Ishikawa (cell line): Measurements from ENCODE around the gene TYW5.

Source experiments
- CEBPB ChIP-seq: IDR thresholded peaks from 2 replicates; pipeline ENCODE4 v1.6.1; 2012
- CREB1 ChIP-seq: IDR thresholded peaks from 2 replicates; pipeline ENCODE4 v1.6.1; 2012; ENCODE audit warnings: low read depth
- EGR1 ChIP-seq: IDR thresholded peaks from 2 replicates; pipeline ENCODE4 v1.6.1; 2012
- EP300 ChIP-seq: IDR thresholded peaks from 2 replicates; pipeline ENCODE4 v1.6.1; 2012; ENCODE audit warnings: borderline replicate concordance
- FOXM1 ChIP-seq: IDR thresholded peaks from 2 replicates; pipeline ENCODE4 v1.6.1; 2012; ENCODE audit warnings: low read depth, borderline replicate concordance
- NFIC ChIP-seq: IDR thresholded peaks from 2 replicates; pipeline ENCODE4 v1.6.1; 2012
- RAD21 ChIP-seq: IDR thresholded peaks from 2 replicates; pipeline ENCODE4 v1.6.1; 2012; ENCODE audit warnings: low read depth
- TAF1 ChIP-seq: IDR thresholded peaks from 2 replicates; pipeline ENCODE4 v1.6.1; 2012; ENCODE audit warnings: low read depth, mild to moderate bottlenecking
- TCF12 ChIP-seq: IDR thresholded peaks from 2 replicates; pipeline ENCODE4 v1.6.1; 2012; ENCODE audit warnings: low read depth
- TEAD4 ChIP-seq: IDR thresholded peaks from 2 replicates; pipeline ENCODE4 v1.6.1; 2012
- YY1 ChIP-seq: IDR thresholded peaks from 2 replicates; pipeline ENCODE4 v1.6.1; 2012; ENCODE audit warnings: low read depth
- ZBTB7A ChIP-seq: IDR thresholded peaks from 2 replicates; pipeline ENCODE4 v1.6.1; 2012; ENCODE audit warnings: low read depth
- TF ChIP-seq, protein P1 (sequence below): IDR thresholded peaks from 2 replicates; pipeline ENCODE4 v1.6.1; 2012
- TF ChIP-seq, protein P2 (sequence below): IDR thresholded peaks from 2 replicates; pipeline ENCODE4 v1.6.1; 2012
- TF ChIP-seq, protein P3 (sequence below): IDR thresholded peaks from 2 replicates; pipeline ENCODE4 v1.6.1; 2012; ENCODE audit warnings: low read depth, mild to moderate bottlenecking

TYW5 gene

DNA sequence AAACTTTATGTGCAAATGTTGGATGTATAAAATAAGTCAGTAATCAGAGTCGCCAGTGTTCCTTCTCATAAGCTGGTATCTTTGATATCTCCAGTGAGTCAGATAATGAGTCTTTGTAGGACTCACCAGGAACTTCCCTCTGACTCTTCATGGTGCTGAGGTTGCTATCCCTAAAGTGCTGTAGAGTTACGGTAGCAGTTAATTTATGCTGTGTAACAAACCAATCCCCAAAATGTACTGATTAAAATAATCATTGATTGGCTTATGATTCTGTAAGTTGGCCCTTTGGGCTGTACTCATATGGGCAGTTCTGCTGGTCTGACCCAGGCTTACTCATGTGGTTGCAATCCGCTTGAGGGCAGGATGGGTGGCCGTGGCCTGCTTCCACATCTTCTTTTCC, 43.9 kb upstream of the TYW5 start:
- no peak for TF ChIP-seq TEAD4
- no peak for TF ChIP-seq RAD21
- TF ChIP-seq CEBPB, result no peak
- no peak for TF ChIP-seq ZBTB7A
- TF ChIP-seq NFIC, result no peak
- no peak for TF ChIP-seq EGR1
- TF ChIP-seq TCF12, result no peak
- no peak for TF ChIP-seq EP300
- no peak for TF ChIP-seq CREB1
- TF ChIP-seq, protein P1, sequence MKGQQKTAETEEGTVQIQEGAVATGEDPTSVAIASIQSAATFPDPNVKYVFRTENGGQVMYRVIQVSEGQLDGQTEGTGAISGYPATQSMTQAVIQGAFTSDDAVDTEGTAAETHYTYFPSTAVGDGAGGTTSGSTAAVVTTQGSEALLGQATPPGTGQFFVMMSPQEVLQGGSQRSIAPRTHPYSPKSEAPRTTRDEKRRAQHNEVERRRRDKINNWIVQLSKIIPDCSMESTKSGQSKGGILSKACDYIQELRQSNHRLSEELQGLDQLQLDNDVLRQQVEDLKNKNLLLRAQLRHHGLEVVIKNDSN, result no peak
- TF ChIP-seq, protein P2, sequence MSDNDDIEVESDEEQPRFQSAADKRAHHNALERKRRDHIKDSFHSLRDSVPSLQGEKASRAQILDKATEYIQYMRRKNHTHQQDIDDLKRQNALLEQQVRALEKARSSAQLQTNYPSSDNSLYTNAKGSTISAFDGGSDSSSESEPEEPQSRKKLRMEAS, result no peak
- no peak for TF ChIP-seq YY1
- TF ChIP-seq TAF1, result no peak
- TF ChIP-seq, protein P3, sequence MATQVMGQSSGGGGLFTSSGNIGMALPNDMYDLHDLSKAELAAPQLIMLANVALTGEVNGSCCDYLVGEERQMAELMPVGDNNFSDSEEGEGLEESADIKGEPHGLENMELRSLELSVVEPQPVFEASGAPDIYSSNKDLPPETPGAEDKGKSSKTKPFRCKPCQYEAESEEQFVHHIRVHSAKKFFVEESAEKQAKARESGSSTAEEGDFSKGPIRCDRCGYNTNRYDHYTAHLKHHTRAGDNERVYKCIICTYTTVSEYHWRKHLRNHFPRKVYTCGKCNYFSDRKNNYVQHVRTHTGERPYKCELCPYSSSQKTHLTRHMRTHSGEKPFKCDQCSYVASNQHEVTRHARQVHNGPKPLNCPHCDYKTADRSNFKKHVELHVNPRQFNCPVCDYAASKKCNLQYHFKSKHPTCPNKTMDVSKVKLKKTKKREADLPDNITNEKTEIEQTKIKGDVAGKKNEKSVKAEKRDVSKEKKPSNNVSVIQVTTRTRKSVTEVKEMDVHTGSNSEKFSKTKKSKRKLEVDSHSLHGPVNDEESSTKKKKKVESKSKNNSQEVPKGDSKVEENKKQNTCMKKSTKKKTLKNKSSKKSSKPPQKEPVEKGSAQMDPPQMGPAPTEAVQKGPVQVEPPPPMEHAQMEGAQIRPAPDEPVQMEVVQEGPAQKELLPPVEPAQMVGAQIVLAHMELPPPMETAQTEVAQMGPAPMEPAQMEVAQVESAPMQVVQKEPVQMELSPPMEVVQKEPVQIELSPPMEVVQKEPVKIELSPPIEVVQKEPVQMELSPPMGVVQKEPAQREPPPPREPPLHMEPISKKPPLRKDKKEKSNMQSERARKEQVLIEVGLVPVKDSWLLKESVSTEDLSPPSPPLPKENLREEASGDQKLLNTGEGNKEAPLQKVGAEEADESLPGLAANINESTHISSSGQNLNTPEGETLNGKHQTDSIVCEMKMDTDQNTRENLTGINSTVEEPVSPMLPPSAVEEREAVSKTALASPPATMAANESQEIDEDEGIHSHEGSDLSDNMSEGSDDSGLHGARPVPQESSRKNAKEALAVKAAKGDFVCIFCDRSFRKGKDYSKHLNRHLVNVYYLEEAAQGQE, result no peak
- no peak for TF ChIP-seq FOXM1

DNA sequence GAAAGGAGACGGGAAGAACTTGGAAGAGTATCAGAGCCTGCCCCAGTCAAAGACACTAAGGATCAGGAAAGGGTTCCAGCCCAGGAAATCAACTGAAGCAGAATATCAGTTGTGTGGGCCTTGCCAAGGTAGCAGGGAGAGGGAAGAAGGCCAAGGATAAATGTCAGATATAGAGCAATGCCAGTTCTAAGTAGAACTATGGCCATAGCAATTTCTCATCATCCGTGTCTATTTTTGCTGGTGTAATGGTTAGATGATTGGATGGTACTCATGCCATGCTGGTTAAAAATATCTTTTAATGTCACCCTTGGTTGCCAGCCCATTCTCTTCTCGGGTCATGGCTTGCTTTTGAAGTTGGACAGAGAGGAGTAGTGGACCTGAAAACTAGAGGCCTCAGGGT, 42.0 kb upstream of the TYW5 start:
- TF ChIP-seq, protein P2, result no peak
- TF ChIP-seq CREB1 (no peak), TEAD4 (no peak), NFIC (no peak), YY1 (no peak), TCF12 (no peak), TAF1 (no peak), CEBPB (no peak), ZBTB7A (no peak), EP300 (no peak), EGR1 (no peak), RAD21 (no peak), FOXM1 (no peak)
- TF ChIP-seq, protein P3, result no peak
- TF ChIP-seq, protein P1, result no peak

DNA sequence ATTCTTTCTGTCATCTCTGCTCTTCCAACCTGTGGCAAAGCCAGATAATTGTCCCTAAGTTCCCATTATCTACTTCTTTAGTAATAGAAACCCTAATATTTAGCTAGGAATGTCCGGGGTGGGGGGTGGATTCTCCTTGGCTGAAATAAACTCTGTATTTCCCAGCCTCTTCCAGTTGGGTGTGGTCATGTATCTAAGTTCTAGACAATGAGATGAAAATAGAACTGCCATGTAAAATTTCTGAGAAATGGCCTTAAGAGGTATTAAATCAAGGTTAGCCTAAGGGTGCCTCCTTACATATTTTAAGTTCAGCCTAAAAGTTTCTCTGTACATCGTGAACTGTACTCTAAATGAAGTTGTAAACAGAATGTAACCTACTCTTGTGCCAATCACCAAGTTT, 39.6 kb upstream of the TYW5 start:
- TF ChIP-seq, protein P1, result no peak
- TF ChIP-seq, protein P3, result no peak
- no peak for TF ChIP-seq CEBPB
- TF ChIP-seq, protein P2, result no peak
- no peak for TF ChIP-seq EGR1
- TF ChIP-seq ZBTB7A, result no peak
- TF ChIP-seq TAF1, result no peak
- TF ChIP-seq NFIC, result no peak
- no peak for TF ChIP-seq CREB1
- TF ChIP-seq FOXM1, result no peak
- TF ChIP-seq TEAD4, result no peak
- TF ChIP-seq EP300, result no peak
- no peak for TF ChIP-seq YY1
- no peak for TF ChIP-seq TCF12

DNA sequence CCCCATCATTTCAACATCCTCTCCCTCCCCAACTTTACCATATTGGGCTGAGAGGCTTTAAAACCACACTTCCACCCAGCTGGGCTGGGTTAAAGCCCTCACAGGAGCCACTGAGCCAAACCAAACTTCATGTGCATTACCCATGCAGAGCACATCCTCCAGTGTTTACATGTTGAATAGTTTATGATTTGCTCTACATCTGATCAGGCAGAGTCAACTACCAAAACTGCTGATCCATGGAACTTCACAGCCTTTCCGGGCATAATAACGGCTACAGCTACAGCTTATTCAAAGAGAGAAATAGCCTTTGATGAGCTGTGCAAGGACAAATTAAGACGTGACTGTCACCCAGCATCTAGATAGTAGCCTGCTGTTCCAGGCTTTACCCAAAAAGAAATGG, 39.1 kb upstream of the TYW5 start:
- no peak for TF ChIP-seq EP300
